ENCODE results near the gene INPP5J. TPM values are rescaled to one million over a fixed set of nuclear protein-coding genes. Genes with fewer than 3 reads are reported as not detected.

INPP5J gene
- total and polyA plus RNA-seq, 2 of the 13 experiments (the other 11 are each of a cell fraction or from before 2014, with no cell fraction given), result 0.24 to 1.1 TPM

- Histone ChIP-seq H3K4me2 (ENCODE audit: low read depth, low read length) (no peak overlapping the region), H3K27me3 (ENCODE audit: control insufficient read depth in 1 of 2, insufficient read depth in 2 of 2, low read length in 2 of 2) (no peaks in the 10 kb centered on the region; a peak in 1 of 5 replicates), H3K4me1 (ENCODE audit: insufficient read depth, low read length) (peaks cover 37% of the 10 kb centered on the region), H3K4me3 (replicated peaks in 1 of 3; ENCODE audit: insufficient read depth in 1 of 3, low read depth in 2 of 3, low read length in 3 of 3) (no peak overlapping the region), H4K20me1 (ENCODE audit: insufficient read depth, low read length) (no peaks in the 10 kb centered on the region), H3K27ac (ENCODE audit: extremely low read length, insufficient read depth, low read length) (no peak overlapping the region), H2AFZ (ENCODE audit: low read length) (no peak overlapping the region), H3K9me3 (ENCODE audit: low read length) (no peaks in the 10 kb centered on the region), H3K9ac (ENCODE audit: insufficient read depth, low read depth, low read length) (no peak overlapping the region), H3K79me2 (ENCODE audit: insufficient read depth, low read length) (peaks cover 3% of the 10 kb centered on the region), H3K36me3 (replicated peaks in 1 of 2; ENCODE audit: control insufficient read depth in 1 of 2, insufficient read depth in 2 of 2, low read length in 2 of 2) (no peaks in the 10 kb centered on the region)
- in situ Hi-C loops (cut with HindIII; ENCODE audit: extremely low pct_ligation_motif_present, low pct_unique_long_range_greater_than_20kb) (no loop called here), intact Hi-C loops (cut with micrococcal nuclease; ENCODE audit: unreplicated experiment) (no loop called here)
- WGBS (ENCODE audit: low lambda C conversion rate), result 81% methylated on average over 4 of the region's 6 CpGs
- no TSS peak for BruUV-seq (replicated peaks)
- DNase-seq (ENCODE audit: low spot score) (no peak), ATAC-seq (no peak), FAIRE-seq (no peak)
- TF ChIP-seq SOX5 (CRISPR knock-in tag; IDR thresholded peaks at IDR 0.05; ENCODE audit: borderline replicate concordance), result no peak
- no peak for TF ChIP-seq ZNF549 (CRISPR knock-in tag; IDR thresholded peaks at IDR 0.05)
- no peak for TF ChIP-seq ZNF687 (CRISPR knock-in tag; IDR thresholded peaks at IDR 0.05)
- no peak for TF ChIP-seq EED (CRISPR knock-in tag; IDR thresholded peaks at IDR 0.05)
- TF ChIP-seq FLYWCH1 (CRISPR knock-in tag; IDR thresholded peaks at IDR 0.05), result no peak
- no peak for TF ChIP-seq SPEN (CRISPR knock-in tag; IDR thresholded peaks at IDR 0.05; ENCODE audit: low read depth)
- no peak for TF ChIP-seq TARDBP (CRISPR knock-in tag; IDR thresholded peaks at IDR 0.05)
- TF ChIP-seq ZNF512 (CRISPR knock-in tag; IDR thresholded peaks at IDR 0.05), result no peak
- TF ChIP-seq CREB1 (IDR thresholded peaks at IDR 0.05), result no peak
- TF ChIP-seq CREB1 (CRISPR knock-in tag; IDR thresholded peaks at IDR 0.05), result no peak
- no peak for TF ChIP-seq HCFC1 (IDR thresholded peaks at IDR 0.05; ENCODE audit: low read depth, low read length)
- TF ChIP-seq ZNF207 (IDR thresholded peaks at IDR 0.05; ENCODE audit: borderline replicate concordance), result no peak
- TF ChIP-seq ETS1 (CRISPR knock-in tag; IDR thresholded peaks at IDR 0.05), result no peak
- no peak for TF ChIP-seq ONECUT2 (CRISPR knock-in tag; IDR thresholded peaks at IDR 0.05)
- no peak for TF ChIP-seq FOXM1 (CRISPR knock-in tag; IDR thresholded peaks at IDR 0.05)
- no peak for TF ChIP-seq POGK (CRISPR knock-in tag; conservative IDR thresholded peaks at IDR 0.05)
- no peak for TF ChIP-seq KDM4B (CRISPR knock-in tag; IDR thresholded peaks at IDR 0.05)
- no peak for TF ChIP-seq TBP (CRISPR knock-in tag; IDR thresholded peaks at IDR 0.05)
- no peak for TF ChIP-seq TBX3 (IDR thresholded peaks at IDR 0.05; ENCODE audit: borderline replicate concordance)
- CTCF ChIA-PET (ENCODE audit: low intra/inter-chr PET ratio, low total read pairs), result no interaction called here
- POLR2A ChIA-PET, result interaction anchor here (2.4 to 4.4 kb wide), 2 partner anchors 14 to 21 kb away, joined by 17 to 64 read pairs; no protein-coding TSS in a partner anchor
Observed at GRCh38 chr22:31077681-31078080, 45.1 kb upstream of the INPP5J start.
